Erythroblast (primary cell): ENCODE results near the gene ACTG1.
A peak's percentile ranks its signal among the peaks of the same experiment; 100 is the strongest.

Experiments used
- DNase-seq, 2 experiments: peaks; one replicate each; lab custom pipeline; 2025; lab: John Stamatoyannopoulos, UW
- GATA1 ChIP-seq: IDR thresholded peaks from 2 replicates; pipeline ENCODE4 v1.6.1; 2011; ENCODE audit warnings: low read depth, mild to moderate bottlenecking, control low read depth, low read length, moderate library complexity
- POLR2A ChIP-seq: IDR thresholded peaks from 2 replicates; pipeline ENCODE4 v1.6.1; 2011; ENCODE audit warnings: mild to moderate bottlenecking, low read length

Gene ACTG1

DNA sequence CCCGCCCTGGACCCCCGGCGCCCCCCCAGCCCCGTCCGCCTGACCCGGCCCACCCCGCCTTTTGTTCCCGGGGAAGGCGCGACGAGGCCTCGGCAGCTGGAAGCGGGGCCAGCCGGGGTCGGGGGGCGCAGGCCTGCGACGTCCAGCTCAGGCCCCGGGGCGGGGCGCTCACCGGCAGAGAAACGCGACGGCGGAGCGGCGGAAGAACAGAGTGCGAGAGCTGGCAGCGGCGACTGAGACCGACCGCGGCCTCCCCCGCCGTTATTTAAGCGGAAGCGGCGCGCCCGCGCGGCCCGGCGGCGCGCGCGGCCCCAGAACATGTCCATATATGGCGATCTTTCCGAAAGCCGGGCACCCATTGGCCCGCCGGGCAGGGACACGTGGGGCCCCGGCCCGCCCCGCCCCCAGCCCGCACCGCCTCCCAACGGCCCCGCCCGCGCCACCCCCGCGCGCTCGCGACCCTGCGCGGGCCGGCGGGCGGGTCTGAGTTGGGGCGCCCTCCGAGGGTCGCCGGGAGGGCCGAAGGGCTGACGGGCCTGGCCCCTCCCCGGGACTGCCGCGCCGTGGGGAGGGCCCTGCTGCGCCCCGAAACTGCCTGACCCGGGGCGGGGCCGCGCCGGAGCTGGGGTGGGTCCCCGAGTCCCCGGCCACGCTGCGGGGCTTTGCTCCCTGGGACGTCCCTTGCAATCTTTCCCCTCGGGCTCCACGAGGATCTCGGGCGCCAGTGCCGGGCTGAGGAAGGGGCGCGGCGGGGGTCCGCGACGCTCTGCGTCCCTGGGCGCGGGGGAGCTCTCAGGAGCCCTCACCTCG is at the start of gene ACTG1:
TSS of gene ACTG1 (minus strand) at position 238 of the 810 bp plus-strand sequence. CDS start 445 bp downstream, outside the sequence.
- TF ChIP-seq POLR2A (peak; percentile 57), GATA1 (no peak)

DNA sequence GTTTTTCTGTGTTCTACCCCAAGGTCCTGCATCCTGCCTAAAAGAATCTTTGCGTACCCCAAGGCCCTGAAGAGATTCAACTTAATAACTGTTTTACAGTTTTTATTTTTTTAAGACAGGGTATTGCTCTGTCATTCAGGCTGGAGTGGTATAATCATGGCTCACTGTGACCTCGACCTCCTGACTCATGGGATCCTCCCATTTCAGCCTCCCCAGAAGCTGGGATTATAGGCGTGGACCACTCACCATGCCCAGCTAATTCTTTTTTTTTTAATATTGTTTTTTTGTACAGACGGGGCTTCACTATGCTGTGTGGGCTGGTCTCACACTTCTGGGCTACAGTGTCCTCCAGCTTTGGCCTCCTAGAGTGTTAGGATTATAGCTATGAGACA is 48.9 kb upstream of the ACTG1 start:
- TF ChIP-seq POLR2A (no peak), GATA1 (no peak)
- peak in 1 of 2 experiments; percentile 52 for DNase-seq

More for the DNA sequence above, at the start of gene ACTG1:
- DNase-seq: peak; percentile 90 to 94

DNA sequence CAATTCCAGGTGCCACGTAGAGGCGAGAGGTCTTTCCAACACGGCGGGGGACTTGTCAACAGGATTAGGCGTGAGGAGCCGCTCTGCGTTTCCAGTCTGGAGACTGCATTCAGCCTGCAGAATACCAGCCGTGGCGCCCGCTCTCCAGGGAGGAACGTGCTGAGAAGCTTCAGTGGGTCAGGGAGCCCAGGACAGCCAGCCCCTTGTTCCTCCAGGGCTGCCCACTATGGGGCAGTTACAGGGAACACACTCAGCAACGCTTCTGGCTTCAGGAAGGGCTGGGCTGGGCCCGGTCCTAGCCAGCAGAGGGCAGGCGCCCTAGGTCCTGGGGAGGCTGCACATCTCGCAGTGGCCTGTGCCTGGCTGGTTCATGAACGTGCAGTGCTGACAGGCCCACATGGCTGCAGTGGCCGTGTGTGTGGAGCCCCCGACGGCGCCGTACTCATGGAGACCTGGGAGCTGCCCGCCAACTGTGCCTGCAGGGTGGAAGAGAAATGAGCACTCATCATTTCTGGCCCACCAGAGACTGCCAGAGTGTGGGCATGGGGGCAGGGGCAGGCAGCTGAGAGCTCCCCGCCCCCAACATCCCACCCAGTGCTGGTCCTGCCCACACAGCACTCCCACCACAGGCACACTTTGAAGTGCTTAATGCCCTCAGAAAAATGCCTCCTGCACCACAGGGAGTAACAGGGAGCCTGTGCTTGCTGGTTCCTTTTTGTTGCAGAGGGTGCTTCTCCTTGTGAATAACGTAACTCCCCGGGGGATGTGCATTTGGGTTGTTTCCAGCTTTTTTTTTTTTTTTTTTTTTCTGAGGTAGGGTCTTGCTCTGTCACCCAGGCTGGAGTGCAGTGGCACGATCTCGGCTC is 46.6 kb upstream of the ACTG1 start:
- TF ChIP-seq POLR2A (no peak), GATA1 (no peak)
- DNase-seq: no peak

DNA sequence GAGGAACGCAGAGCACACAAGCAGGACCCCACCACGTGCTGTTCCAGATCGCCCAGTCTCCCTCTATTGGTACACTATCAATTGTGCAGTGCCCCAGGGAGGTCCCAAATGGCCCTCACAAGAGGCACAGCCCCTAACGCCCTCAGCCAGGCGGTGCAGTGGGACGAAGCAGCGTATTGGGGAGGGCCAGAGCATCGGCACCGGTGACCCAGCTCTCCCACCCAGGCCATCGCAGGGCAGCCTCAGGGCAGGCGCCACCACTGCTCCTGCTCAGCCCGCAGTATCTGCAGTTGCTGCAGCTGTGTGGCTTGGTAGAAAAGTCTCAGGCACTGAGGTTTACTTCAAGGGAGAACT is 45.5 kb upstream of the ACTG1 start:
- DNase-seq: no peak
- TF ChIP-seq GATA1 (no peak), POLR2A (no peak)

DNA sequence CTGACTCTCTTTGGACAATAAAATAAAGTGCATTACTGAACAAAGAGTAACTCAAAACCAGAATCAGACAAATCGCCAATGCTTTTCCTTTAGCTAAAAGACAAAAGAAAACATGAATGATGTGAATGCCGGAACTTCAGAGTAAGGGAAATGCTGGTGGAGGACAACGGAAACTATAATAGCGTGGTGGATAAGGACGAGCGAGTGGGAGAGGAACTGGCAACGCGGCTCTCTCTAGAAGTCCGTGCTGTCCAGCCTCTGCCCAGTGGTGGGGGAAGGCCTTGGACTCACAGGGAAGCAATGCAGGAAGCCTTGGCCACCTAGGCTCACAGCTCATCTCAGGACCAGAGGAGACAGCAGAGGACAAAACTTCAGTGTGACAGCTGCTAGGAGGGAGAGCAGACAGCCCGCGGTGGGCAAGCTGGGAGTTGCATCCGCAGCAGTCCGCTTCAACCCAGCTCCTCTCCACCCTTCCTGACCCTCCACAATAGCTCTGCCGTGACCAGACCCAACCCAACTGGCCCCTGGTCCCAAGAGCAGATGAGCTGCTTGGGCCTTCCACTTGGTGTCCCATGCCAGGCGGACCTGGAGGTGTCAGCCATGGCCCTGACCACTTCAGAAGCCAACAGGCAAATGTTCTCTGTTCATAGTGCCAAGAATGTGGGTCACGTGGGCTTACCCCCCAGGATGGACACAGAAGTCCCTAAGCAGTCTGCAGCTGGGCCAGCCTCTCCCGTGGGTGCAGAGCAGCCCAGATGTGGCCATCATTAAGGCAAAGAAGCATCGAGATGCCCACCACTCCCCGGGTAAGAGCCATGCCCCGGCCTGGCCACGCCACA is 44.9 kb upstream of the ACTG1 start:
- TF ChIP-seq GATA1: no peak
- no peak for TF ChIP-seq POLR2A
- no peak for DNase-seq

DNA sequence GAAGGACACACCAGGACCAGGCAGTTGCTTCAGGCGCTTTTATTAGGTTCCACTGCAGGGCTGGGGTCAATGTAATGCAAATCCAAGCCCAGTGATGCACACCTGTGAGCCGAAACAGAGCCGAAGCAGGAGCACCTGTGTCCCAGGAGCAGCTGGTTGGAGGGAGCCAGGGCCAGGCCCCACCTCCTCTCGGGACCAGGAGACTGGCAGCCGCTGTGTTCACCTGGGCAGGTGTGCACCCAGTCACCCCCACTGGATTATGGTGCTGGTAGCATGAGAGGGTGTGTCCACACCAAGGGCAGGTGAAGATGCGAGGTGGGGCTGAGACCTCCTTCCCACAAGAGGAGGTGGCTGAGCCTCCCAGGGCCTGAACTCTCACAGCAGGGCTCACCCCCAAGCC is 44.3 kb upstream of the ACTG1 start:
- no peak for DNase-seq
- TF ChIP-seq POLR2A (no peak), GATA1 (no peak)

DNA sequence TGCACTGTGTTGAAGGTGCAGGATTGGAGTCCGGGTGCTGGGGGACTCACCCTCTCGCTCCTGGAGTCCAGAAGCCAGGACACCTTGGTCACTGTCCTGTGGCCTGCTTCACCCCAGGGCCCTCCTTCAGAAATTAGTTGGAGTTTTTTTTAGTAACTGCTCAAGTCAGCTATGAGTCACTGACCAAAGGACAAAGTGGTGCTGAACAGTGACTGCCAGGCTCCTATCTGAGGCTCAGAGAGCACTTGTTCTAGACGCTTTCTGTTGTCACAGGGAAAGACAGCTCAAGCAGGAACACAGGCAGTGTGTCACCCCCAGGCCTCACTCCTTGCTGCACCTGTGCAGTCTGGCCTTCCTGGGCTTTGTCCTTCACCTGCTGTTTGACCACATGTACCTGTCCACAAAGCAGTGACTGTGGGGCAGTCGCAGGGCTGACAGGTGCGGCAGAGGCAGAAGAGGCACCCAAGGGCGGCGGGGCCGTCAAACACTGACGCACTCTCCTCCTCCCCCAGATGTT is 43.6 kb upstream of the ACTG1 start:
- TF ChIP-seq GATA1 (no peak), POLR2A (no peak)
- DNase-seq: no peak

DNA sequence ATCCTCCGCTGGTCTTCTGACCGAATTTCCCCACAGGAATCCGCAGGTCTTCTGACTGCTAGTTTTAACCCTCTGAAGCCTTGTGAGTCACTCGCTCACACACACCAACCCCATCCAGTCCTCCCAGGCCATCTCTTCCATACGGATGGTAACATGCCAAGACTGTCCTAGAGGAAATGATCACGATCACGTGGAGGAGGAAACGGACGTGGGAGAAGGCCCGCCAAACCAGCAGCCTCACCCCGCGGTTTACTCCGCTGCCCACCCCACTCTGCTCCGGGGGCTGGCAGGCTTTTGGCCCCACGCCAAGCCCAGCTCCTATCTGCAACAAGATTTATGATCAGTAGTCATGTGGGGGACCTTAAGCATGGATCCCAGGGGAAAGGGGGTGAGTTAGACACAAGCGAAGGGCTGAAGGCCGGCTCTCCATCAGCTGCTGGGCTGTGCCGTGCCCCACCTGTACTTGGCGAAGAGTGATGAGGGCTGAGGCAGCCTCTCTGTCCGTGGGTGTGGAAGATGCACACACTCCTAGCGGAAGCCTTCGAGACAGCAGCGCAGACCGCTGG is 41.1 kb upstream of the ACTG1 start:
- peak; percentile 46 to 57 for DNase-seq
- no peak for TF ChIP-seq POLR2A
- no peak for TF ChIP-seq GATA1

DNA sequence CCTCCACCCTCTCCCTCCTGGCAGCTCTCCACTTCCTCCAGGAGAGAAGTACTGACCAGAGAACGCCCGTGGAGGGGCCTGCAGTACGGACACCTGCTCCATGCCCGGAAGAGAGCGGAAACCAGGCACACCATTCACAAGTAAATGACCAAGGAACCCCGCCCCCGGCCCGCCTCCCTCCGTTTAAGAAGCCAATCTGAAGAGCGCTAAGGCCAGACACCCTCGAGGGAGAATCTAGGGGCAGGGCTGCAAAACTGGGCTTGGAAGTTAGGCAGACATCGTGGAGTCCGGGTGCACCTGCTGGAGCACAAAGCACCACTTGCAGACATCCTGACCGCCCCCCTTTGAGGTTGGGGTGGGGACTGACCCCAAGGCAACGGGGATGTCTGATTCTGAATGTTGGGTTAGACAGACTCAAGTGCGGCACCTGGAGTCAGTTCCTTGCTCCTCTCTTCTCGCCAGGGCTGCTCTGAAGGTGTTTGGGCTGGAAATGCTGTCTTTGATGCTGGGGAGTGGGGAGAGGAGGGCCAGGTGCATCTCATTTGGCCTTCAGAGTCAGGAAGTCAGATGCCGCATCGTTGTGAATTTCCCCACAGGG is 40.5 kb upstream of the ACTG1 start:
- DNase-seq: peak; percentile 81 to 85
- TF ChIP-seq GATA1 (no peak), POLR2A (no peak)

DNA sequence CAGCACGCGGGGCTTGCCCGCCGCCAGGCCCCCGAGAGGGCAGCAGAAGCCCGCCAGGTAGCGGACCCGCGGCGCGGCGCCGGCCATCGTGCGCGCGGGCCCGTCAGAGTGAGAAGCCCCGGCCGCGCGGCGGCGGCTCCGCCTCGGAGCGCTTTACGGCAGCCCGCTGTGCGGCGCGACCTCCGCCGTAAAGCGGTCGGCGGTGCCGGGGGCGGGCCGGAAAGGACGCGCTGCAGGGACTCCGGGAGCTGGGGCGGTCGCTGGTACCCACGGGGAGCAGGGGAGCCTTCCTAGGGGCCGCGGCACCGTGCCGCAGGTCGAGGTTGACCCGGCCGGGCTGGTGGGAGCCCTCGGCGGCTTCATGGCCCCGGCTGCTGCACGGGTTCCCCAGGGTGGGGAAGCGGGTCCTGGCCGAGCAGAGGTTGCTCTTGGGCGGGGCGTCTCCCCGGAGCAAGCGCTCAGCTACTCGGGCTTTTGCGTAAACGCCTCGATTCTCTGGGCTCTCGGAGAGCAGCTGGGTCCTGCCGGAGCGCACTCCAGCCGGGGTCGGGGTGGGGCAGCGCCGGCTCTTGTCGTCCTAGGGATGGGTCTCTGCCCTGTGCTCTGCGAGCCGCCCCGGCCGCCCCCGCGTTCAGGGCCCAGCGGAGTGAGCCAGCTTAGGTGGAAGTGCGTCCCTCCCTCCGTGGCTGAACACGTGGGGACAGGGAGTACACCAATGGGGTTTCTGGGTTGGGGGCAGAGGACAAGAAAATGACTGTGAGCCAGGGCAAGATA is 39.8 kb upstream of the ACTG1 start, which contains the start of gene FAAP100:
TSS of gene FAAP100 (minus strand) at position 110 of the 774 bp plus-strand sequence. CDS start at position 87, 23 bp downstream.
- peak; percentile 91 to 94 for DNase-seq
- TF ChIP-seq GATA1: no peak
- peak; percentile 61 for TF ChIP-seq POLR2A

DNA sequence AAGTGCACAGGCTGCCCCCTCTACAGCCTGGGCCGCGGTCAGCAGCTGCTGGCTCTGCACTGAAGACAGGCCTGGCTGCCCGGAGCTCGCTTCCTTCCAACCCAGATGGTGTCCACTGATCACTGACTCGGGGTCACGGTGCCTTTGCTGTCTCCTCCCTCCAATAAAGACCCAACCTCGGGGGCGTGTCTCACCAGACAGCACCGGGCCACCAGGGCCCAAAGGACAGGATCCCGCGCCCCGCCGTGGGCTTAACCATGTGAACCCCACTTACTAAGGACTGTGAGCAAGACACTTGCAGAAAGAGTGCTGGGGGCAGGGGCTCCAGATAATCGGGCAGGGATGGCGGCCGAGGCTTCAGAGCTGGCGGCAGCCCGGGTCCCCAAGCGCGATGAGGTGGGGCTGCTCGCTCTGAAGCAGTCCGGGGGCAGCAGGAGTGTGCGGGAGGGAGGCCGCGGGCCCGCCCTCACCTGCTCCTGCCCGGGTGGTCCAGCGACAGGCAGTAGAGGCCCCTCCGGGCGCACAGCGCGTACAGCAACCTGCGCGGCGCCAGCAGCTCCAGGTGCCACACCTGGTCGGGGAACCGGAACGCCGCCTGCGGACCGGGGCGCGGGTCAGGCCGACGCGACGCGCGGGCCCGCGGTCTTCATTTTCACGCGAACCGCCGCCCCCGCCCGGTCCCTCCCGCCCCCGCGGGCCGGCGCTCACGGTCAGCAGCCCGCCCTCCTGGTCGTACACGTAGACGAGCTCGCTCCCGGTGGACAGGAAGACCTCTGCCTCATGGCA is 39.1 kb upstream of the ACTG1 start:
- peak; percentile 62 to 81 for DNase-seq
- no peak for TF ChIP-seq POLR2A
- TF ChIP-seq GATA1: no peak
